SH-SY5Y (cell line): ENCODE data around the gene NAXD.

Source experiments
- GATA2 ChIP-seq: IDR thresholded peaks from 2 replicates; pipeline ENCODE4 v1.6.1; 2011; ENCODE audit warnings: mild to moderate bottlenecking, low read depth, low read length
- GATA3 ChIP-seq: IDR thresholded peaks from 2 replicates; pipeline ENCODE4 v1.6.1; 2011; ENCODE audit warnings: low read depth, mild to moderate bottlenecking, low read length, moderate library complexity

DNA sequence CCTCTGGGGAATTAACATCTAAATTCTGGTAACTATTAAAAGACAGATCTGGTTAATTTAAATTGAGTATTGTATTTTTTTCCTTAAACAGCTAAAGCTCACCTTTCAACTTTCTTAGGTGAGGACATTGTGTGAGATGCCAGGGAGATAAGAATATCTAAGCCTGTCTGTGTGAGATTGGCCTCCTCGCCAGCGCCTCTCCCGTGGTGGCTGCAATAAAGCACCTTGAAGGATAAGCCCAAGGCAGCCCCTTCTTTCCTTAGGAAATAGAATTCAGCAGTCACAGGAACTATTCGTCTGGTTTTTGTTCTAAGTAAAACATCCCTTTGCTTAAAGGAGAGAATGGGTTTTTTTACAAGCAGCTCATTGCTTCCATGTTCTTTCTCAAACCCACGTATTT lies 24.6 kb downstream of the NAXD start:
- TF ChIP-seq GATA2 (no peak; the same call in 1 of the 2 replicates), GATA3 (no peak)
